KBM-7 (cell line): ENCODE measurements around the gene MME.
"Not testable (repeated sequence)": the region's sequence is repeated elsewhere in the genome, so short reads cannot be mapped to it uniquely, and the experiment has no call there.

ENCODE experiments used
- DNase-seq: peaks from one replicate; pipeline ENCODE4 v3.0.0-alpha.2; 2015
- in situ Hi-C: fragments of 300-500 bp; cut with MboI; formaldehyde crosslinking; loops from 2 replicates; pipeline ENCODE4 v1.14.3; 2020; ENCODE audit warnings: low sequenced_read_pairs, low pct_unique_long_range_greater_than_20kb, mixed read lengths

MME gene

GRCh38 chr3:155080692-155081091 lies 573 bp downstream of the MME start:
- in situ Hi-C loops: no loop called here
- DNase-seq: no peak

GRCh38 chr3:155083313-155083905 lies 3.3 kb downstream of the MME start:
- DNase-seq: no peak
- in situ Hi-C loops: no loop called here

- no peak for DNase-seq
- in situ Hi-C loops: no loop called here
These were observed 4.4 kb downstream of the MME start for GRCh38 chr3:155084567-155084966.

GRCh38 chr3:155086051-155086450 lies 5.9 kb downstream of the MME start:
- no peak for DNase-seq
- in situ Hi-C loops: no loop called here

GRCh38 chr3:155088706-155089345 lies 8.7 kb downstream of the MME start:
- DNase-seq: no peak
- in situ Hi-C loops: no loop called here

GRCh38 chr3:155089495-155089894 lies 9.4 kb downstream of the MME start:
- no peak for DNase-seq
- in situ Hi-C loops: no loop called here

GRCh38 chr3:155093261-155093660 lies 13.1 kb downstream of the MME start:
- in situ Hi-C loops: no loop called here
- DNase-seq: peak; percentile 37

- in situ Hi-C loops: no loop called here
- DNase-seq: no peak
These were observed 16.3 kb downstream of the MME start for GRCh38 chr3:155096303-155097008.

- DNase-seq: no peak
- in situ Hi-C loops: no loop called here
These were observed 16.9 kb downstream of the MME start for GRCh38 chr3:155097009-155097349.

- in situ Hi-C loops: no loop called here
- no peak for DNase-seq
These were observed 21.3 kb downstream of the MME start for GRCh38 chr3:155101398-155101797.

GRCh38 chr3:155102329-155102728 lies 22.2 kb downstream of the MME start:
- in situ Hi-C loops: no loop called here
- DNase-seq: no peak

- no peak for DNase-seq
- in situ Hi-C loops: no loop called here
These were observed 23.6 kb downstream of the MME start for GRCh38 chr3:155103686-155104085.

- in situ Hi-C loops: no loop called here
These were observed 26.0 kb downstream of the MME start for GRCh38 chr3:155106119-155106518.

GRCh38 chr3:155110022-155110421 lies 29.9 kb downstream of the MME start:
- DNase-seq: no peak
- in situ Hi-C loops: no loop called here

More at GRCh38 chr3:155106119-155106518, 26.0 kb downstream of the MME start:
- no peak for DNase-seq

GRCh38 chr3:155110996-155111901 lies 31.1 kb downstream of the MME start:
- in situ Hi-C loops: no loop called here
- DNase-seq: peak; percentile 44

- DNase-seq: no peak
- in situ Hi-C loops: no loop called here
These were observed 31.9 kb downstream of the MME start for GRCh38 chr3:155111971-155112370.

GRCh38 chr3:155112661-155113389 lies 32.7 kb downstream of the MME start:
- peak; percentile 43 for DNase-seq
- in situ Hi-C loops: no loop called here

GRCh38 chr3:155124745-155125144 lies 44.6 kb downstream of the MME start:
- in situ Hi-C loops: not testable (repeated sequence)

GRCh38 chr3:155129396-155129795 lies 49.3 kb downstream of the MME start:
- in situ Hi-C loops: no loop called here
- no peak for DNase-seq

More at GRCh38 chr3:155124745-155125144, 44.6 kb downstream of the MME start:
- DNase-seq: not testable (repeated sequence)
